OCI-LY3 (cell line): ENCODE results near the gene C8A.

Experiments
- EZH2phosphoT487 ChIP-seq: fragments of 200-600 bp; shearing (Covaris generic); IDR thresholded peaks from 2 replicates; pipeline ENCODE4 v1.6.1; 2018; ENCODE audit warnings: antibody characterized with exemption, mixed run types, low read depth
- TF ChIP-seq, protein P1 (sequence below): fragments of 200-600, 300-600 bp; sonication (generic); IDR thresholded peaks from 2 replicates; pipeline ENCODE4 v1.5.1; 2014; ENCODE audit warnings: antibody characterized with exemption, low read length, low read depth

DNA sequence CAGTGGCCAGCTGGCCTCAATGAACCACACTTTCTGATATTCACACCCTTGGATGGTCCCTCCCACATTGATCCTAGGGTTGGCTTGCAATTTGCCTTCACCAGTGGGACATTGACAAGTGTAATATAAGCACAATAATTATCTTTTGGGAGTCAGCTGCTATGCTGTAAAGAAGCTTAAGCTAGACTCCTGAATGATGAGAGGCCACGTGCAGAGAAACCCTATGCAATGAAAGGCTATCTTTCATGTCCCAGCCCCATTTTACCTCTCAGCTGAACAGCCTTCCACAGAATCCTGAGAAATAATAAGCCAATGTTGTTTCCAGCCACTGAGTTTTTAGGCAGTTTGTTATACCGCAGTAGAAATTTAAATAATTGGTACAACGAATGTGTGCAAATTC, 11.1 kb upstream of the C8A start:
- TF ChIP-seq, protein P1, sequence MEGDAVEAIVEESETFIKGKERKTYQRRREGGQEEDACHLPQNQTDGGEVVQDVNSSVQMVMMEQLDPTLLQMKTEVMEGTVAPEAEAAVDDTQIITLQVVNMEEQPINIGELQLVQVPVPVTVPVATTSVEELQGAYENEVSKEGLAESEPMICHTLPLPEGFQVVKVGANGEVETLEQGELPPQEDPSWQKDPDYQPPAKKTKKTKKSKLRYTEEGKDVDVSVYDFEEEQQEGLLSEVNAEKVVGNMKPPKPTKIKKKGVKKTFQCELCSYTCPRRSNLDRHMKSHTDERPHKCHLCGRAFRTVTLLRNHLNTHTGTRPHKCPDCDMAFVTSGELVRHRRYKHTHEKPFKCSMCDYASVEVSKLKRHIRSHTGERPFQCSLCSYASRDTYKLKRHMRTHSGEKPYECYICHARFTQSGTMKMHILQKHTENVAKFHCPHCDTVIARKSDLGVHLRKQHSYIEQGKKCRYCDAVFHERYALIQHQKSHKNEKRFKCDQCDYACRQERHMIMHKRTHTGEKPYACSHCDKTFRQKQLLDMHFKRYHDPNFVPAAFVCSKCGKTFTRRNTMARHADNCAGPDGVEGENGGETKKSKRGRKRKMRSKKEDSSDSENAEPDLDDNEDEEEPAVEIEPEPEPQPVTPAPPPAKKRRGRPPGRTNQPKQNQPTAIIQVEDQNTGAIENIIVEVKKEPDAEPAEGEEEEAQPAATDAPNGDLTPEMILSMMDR: no peak
- TF ChIP-seq EZH2phosphoT487: no peak
